IPS DF 6.9 (cell line): ENCODE data around the gene GRK1.

Source experiments
- DNase-seq: peaks from one replicate; pipeline ENCODE4 v3.0.0-alpha.2; 2013; ENCODE audit warnings: low read depth, low spot score
- H3K27ac ChIP-seq: one replicate; pipeline ENCODE4 v1.5.1; 2013; ENCODE audit warnings: low read length, control low read depth
- H3K27me3 ChIP-seq: 2 replicates; pipeline ENCODE4 v1.6.1; 2013; ENCODE audit warnings: mild to moderate bottlenecking, low read length; ENCODE audit not compliant: control insufficient read depth, insufficient read depth
- H3K36me3 ChIP-seq: 2 replicates; pipeline ENCODE4 v1.6.1; 2013; ENCODE audit warnings: low read length; ENCODE audit not compliant: control insufficient read depth, insufficient read depth
- H3K4me1 ChIP-seq: 2 replicates; pipeline ENCODE4 v1.6.1; 2013; ENCODE audit warnings: low read length; ENCODE audit not compliant: control insufficient read depth, insufficient read depth
- H3K4me3 ChIP-seq: 2 replicates; pipeline ENCODE4 v1.5.1; 2013; ENCODE audit warnings: mild to moderate bottlenecking, low read length
- H3K9me3 ChIP-seq: 2 replicates; pipeline ENCODE4 v1.6.1; 2013; ENCODE audit warnings: low read length, inconsistent platforms; ENCODE audit not compliant: control insufficient read depth, insufficient read depth
- WGBS: extraction: QIAGEN DNeasy Blood & Tissue Kit; methylation state at CpG from one replicate; pipeline ENCODE4 v1.1.7; 2013; ENCODE audit warnings: mixed read lengths, missing lambda C conversion rate; ENCODE audit not compliant: insufficient read length, insufficient coverage; 5-methylcytosine and 5-hydroxymethylcytosine counted together

The GRK1 gene

DNA sequence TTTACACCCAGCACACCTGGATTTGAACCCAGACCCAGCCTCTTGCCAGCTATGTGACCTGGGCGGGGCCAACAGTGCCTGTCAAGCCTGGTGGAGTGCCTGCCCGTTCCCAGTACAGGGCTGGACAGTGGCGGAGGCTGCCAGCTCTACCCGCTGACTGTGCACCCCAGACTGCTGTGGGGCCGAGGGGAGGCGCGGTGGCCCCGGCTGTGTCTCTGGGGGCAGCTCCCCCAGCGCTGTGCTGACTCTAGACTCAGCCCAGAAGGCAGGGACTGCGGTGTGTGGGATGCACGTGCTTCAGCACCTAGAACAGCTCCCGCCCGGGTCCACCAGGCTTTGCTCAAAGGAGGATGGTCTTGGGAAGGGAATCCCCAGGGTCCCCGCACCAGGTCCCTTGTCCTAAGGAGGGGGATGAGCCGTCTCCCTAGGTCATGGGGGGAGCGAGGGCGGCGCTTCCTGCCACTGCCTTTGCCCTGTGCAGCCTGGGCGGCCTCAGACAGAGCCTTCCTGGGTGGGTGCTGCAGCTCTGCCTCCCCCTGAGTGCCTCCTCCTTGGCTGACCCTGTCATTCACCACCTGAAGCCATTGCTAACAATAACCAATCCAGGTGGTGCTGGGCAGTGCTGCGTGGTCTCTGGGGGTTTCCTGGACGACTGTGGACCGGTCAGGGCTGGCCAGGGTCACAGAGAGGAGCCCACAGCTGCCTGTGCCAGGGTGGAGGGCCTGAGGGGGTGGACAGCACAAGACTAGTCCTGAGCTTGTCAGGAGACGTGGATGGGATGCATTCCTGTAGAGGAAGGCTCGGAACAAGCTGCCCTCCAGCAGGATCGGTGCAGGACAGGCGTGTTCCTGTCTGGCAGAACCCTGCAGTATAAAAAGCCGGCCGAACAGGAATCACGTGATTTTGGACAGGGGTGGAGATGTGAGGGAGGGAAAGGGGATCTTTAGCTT is 110.6 kb downstream of the GRK1 start:
- no CpG with 5 or more reads among the region's 29 CpGs for WGBS

DNA sequence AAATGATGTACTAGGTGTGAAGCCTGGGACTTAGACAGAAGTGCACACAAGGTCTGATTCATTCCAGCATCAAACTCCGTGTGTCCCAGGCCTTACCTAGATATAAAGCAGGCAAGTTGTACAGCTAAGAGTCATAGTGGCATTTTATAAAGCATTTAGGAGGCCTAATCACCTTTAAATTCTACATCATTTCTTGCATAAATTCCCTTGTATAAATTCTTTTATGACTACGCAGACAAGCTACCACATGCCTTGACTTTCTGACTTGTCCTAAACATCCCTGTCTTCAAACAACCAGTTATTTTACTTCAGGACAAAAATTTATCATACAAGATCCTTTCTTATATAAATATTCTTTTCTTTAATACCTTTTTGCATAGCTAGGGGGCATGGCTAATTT is 114.6 kb downstream of the GRK1 start:
- Histone ChIP-seq H3K27me3 (no peaks in the 10 kb centered on the region), H3K36me3 (no peaks in the 10 kb centered on the region), H3K4me1 (no peaks in the 10 kb centered on the region), H3K9me3 (no peaks in the 10 kb centered on the region), H3K27ac (no peak overlapping the region), H3K4me3 (no peak overlapping the region)
- no peak for DNase-seq
- no CpG with 5 or more reads among the region's 2 CpGs for WGBS

More for the DNA sequence above, 110.6 kb downstream of the GRK1 start:
- no peak overlapping the region for H3K27ac ChIP-seq
- H3K9me3 ChIP-seq, result no peaks in the 10 kb centered on the region
- H3K36me3 ChIP-seq, result no peaks in the 10 kb centered on the region
- no peaks in the 10 kb centered on the region for H3K27me3 ChIP-seq
- DNase-seq, result peak; percentile 22
- H3K4me3 ChIP-seq, result no peak overlapping the region
- H3K4me1 ChIP-seq, result no peaks in the 10 kb centered on the region

GRCh38 chr13:113782472-113782871 is 115.5 kb downstream of the GRK1 start:
- DNase-seq, result no peak
- no peak overlapping the region for H3K4me3 ChIP-seq
- no peak overlapping the region for H3K27ac ChIP-seq
- H3K4me1 ChIP-seq, result no peaks in the 10 kb centered on the region
- WGBS, result no CpG with 5 or more reads among the region's 14 CpGs
- no peaks in the 10 kb centered on the region for H3K9me3 ChIP-seq
- H3K27me3 ChIP-seq, result no peaks in the 10 kb centered on the region
- no peaks in the 10 kb centered on the region for H3K36me3 ChIP-seq

GRCh38 chr13:113783200-113783881 is 116.3 kb downstream of the GRK1 start:
- H3K27ac ChIP-seq, result no peak overlapping the region
- WGBS, result no CpG with 5 or more reads among the region's 12 CpGs
- no peaks in the 10 kb centered on the region for H3K4me1 ChIP-seq
- no peaks in the 10 kb centered on the region; the same call in 1 of the 2 replicates for H3K36me3 ChIP-seq
- no peak for DNase-seq
- no peak overlapping the region for H3K4me3 ChIP-seq
- H3K27me3 ChIP-seq, result no peaks in the 10 kb centered on the region
- no peaks in the 10 kb centered on the region for H3K9me3 ChIP-seq

DNA sequence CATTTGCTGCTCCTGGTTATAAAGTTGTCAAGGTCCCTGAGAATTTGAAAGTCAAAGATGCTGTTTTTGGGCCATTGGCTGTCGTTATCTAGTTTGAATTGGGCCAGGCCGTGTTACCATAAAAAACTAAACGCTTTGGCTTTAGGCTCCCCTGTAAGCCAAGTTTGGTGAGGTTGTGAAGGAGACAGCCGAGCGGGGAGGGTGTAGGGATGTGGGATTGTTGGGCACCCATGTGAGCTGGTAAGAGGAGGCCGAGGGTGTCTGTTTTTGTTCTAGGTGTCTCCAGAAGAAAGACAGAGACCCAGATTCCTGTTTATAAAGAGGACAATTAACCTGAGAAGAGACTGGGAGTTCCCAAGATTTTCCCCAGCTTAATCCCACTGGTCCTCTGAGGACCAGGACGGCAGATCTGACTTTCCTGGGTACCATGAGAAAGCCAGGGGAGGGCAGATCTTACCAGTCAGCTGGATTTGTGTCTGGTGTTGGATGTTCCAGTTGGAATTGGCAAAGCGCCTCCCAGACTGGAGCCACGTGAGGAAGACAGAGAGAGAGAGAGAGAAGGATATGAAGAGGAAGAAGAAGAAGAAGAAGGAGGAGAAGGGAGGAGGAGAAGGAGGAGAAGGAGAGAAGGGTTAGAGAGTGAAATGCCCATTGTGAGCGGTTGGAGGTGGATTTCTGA is 117.1 kb downstream of the GRK1 start:
- H3K27ac ChIP-seq, result no peak overlapping the region
- no peak overlapping the region for H3K4me3 ChIP-seq
- no peak for DNase-seq
- no peaks in the 10 kb centered on the region for H3K27me3 ChIP-seq
- no peaks in the 10 kb centered on the region for H3K9me3 ChIP-seq
- H3K36me3 ChIP-seq, result no peaks in the 10 kb centered on the region; the same call in 1 of the 2 replicates
- H3K4me1 ChIP-seq, result no peaks in the 10 kb centered on the region
- WGBS, result no CpG with 5 or more reads among the region's 10 CpGs

DNA sequence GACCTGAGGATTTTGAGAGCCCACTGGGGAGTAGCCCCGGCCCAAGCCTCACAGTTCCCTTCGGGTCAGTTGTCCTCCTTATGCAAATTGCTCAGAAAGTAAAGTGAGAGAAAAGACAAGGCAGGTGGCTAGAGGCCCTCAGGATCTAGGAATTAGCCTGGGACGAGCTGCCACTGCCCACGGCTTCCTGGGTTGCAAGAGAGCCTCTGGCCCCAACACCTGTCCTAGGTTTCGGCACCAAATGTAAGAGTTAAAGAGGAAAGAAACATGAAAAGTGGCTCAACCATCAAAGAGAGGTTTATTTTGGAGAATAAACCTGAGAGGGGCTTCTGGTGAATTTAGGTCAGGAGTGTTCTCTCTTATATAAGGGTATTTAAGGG is 117.6 kb downstream of the GRK1 start:
- H3K9me3 ChIP-seq, result no peaks in the 10 kb centered on the region
- H3K4me3 ChIP-seq, result no peak overlapping the region
- no peaks in the 10 kb centered on the region; the same call in 1 of the 2 replicates for H3K36me3 ChIP-seq
- no CpG with 5 or more reads among the region's 5 CpGs for WGBS
- H3K27ac ChIP-seq, result no peak overlapping the region
- no peaks in the 10 kb centered on the region for H3K4me1 ChIP-seq
- no peaks in the 10 kb centered on the region for H3K27me3 ChIP-seq
- DNase-seq, result no peak

DNA sequence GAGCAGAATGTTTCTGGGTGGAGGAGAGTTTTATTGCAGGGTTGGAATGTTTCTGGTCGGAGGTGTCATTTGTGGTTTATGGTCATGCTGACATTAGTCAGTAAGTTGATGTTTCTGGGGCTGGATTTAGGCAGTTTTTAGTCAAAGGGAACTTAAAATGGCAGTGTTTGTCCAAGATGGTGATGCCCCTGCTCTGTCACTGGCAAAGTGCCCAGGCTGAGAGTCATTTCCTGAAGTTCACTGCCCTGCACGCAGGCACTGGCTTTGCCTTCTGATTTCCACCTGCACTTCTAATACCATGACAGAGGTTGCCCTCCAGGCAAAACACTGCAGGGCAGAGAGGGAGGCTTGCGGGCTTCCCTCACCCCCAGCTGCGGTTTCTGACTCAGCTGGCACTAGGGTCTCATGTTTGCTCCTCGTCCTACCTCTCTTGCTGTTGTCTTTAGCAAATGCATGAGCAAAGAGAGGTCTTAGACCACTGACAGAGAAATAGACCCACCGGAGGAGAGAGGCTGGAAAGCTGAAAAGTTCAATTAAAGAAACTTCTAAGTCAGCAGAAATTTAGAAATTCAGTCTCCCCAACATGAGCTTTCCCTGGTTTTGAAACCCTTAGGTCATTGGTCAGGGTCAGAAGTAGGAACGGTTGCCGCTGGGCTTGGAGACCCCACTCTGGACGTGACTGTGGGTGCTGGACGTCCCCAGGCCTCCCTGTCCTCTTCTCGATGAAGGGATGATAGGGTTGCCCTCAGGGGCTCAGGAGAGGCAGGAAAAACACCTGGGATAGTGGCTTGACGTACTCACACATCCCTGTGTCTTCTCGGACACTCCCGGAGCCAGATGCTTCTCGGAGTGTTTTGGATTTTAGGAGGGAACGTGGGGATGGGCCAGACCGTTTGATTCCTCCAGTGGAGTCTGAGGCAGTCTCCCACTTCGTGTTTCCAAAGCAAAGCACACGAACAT is 118.3 kb downstream of the GRK1 start:
- Histone ChIP-seq H3K4me3 (no peak overlapping the region), H3K4me1 (no peaks in the 10 kb centered on the region), H3K27me3 (no peaks in the 10 kb centered on the region), H3K9me3 (no peaks in the 10 kb centered on the region), H3K36me3 (no peaks in the 10 kb centered on the region; the same call in 1 of the 2 replicates), H3K27ac (no peak overlapping the region)
- no CpG with 5 or more reads among the region's 19 CpGs for WGBS
- DNase-seq, result no peak

DNA sequence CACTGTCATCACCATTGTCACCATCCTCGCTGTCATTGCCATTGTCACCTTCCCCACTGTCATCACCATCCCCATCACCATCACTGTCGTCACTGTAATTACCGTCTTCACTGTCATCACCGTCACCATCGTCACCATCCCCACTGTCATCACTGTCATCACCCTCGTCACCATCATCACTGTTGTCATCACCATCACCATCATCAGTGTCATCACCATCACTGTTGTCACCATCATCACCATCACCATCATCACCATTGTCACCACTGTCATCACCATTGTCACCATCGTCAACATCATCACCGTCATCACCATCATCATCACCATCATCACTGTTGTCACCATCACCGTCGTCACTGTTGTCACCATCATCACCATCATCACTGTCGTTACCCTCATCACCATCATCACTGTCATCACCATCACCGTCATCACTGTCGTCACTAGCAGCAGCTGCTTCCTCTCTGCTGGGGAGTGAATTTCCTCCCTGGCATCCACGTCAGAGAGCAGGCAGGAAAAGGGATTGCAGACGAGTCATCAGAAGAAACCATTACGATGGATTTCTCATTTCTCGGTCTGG is 119.3 kb downstream of the GRK1 start:
- H3K4me1 ChIP-seq, result no peaks in the 10 kb centered on the region
- DNase-seq, result no peak
- no peak overlapping the region for H3K4me3 ChIP-seq
- H3K36me3 ChIP-seq, result no peaks in the 10 kb centered on the region; the same call in 1 of the 2 replicates
- no peak overlapping the region for H3K27ac ChIP-seq
- no peaks in the 10 kb centered on the region for H3K27me3 ChIP-seq
- no CpG with 5 or more reads among the region's 17 CpGs for WGBS
- no peaks in the 10 kb centered on the region for H3K9me3 ChIP-seq
